ENCODE results near the gene AATK.

DNA sequence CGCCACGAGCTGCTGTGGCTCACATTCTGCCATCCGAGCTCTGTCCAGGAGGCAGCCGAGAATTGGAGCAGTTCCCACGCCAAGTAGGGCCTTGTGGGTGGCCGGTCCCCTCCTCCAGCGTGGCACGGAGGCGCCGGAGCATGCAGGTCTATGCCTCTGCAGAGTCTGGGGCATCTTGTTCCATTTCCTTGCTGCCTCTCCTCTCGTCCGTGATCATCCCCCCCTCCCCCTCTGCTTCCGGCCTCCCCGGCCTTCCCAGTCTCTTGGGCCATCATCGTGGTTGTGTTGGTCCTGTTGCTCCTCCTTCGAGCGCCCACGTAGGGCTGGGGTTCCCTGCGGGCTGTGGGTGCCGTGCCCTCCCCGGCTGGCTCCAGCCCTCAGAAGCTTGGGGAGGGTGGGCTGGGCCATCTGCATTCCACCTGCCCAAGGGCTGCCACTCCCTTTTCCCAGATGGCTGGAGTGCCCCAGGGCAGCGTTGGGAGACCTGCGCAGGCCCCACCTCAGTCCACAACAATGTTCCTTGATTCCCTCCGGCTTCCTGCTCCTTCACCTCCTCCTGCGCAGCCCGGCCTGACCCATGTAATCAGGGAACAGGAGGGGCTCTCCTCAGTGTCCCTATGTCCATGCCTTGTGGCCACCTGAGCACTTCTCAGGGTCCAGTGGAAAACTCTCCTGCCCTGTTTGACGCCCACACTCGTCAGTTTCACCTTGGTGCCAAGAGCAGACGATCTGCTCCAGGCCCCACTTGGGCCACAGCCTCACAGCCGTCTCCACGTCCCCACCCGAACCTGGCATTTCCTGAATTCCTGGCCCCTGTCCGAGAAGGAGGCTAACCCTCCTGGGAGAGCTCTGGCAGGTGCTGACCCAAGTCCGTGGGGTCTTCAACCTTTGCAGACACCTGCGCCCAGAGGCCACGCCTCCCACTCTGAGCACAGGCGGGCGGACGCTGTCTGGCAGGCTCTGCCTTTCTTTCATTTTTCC is 94.0 kb downstream of the AATK start:
- TF ChIP-seq, protein P1, sequence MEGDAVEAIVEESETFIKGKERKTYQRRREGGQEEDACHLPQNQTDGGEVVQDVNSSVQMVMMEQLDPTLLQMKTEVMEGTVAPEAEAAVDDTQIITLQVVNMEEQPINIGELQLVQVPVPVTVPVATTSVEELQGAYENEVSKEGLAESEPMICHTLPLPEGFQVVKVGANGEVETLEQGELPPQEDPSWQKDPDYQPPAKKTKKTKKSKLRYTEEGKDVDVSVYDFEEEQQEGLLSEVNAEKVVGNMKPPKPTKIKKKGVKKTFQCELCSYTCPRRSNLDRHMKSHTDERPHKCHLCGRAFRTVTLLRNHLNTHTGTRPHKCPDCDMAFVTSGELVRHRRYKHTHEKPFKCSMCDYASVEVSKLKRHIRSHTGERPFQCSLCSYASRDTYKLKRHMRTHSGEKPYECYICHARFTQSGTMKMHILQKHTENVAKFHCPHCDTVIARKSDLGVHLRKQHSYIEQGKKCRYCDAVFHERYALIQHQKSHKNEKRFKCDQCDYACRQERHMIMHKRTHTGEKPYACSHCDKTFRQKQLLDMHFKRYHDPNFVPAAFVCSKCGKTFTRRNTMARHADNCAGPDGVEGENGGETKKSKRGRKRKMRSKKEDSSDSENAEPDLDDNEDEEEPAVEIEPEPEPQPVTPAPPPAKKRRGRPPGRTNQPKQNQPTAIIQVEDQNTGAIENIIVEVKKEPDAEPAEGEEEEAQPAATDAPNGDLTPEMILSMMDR (CRISPR knock-in tag; IDR thresholded peaks at IDR 0.05): no peak
- TF ChIP-seq MYC (CRISPR knock-in tag; IDR thresholded peaks at IDR 0.05; ENCODE audit: borderline replicate concordance) (no peak), TOE1 (CRISPR knock-in tag; IDR thresholded peaks at IDR 0.05) (no peak), TAF1 (CRISPR knock-in tag; IDR thresholded peaks at IDR 0.05) (no peak)

All from HepG2 (cell line).